ENCODE data around the gene AMHR2. TPM values are rescaled to one million over a fixed set of nuclear protein-coding genes. Genes with fewer than 3 reads are reported as not detected.

Gene AMHR2
- total and polyA plus RNA-seq, 9 of the 15 experiments (the other 6 are each of a cell fraction or from before 2014, with no cell fraction given), result 8.9 to 49.7 (median 19.3) TPM

GRCh38 chr12:53451661-53452158 lies 28.1 kb downstream of the AMHR2 start, which contains the start of gene PCBP2 (continued):
- peak; percentile 57 for TF ChIP-seq ARID1B (IDR thresholded peaks at IDR 0.05)
- peak; percentile 99 for TF ChIP-seq NR2C2 (CRISPR knock-in tag; IDR thresholded peaks at IDR 0.05)
- peak; percentile 99 for TF ChIP-seq NR2C2 (tag; IDR thresholded peaks at IDR 0.05)
- peak; percentile 91 for TF ChIP-seq TFAP4 (CRISPR knock-in tag; IDR thresholded peaks at IDR 0.05; ENCODE audit: borderline replicate concordance)
- no peak for TF ChIP-seq ZNF507 (tag; conservative IDR thresholded peaks at IDR 0.05)
- TF ChIP-seq ZNF589 (CRISPR knock-in tag; IDR thresholded peaks at IDR 0.05; ENCODE audit: low read depth), result no peak
- no peak for TF ChIP-seq ZNF449 (CRISPR knock-in tag; IDR thresholded peaks at IDR 0.05)
- peak in 1 of 2 experiments; percentile 55 for TF ChIP-seq AFF1 (IDR thresholded peaks at IDR 0.05; ENCODE audit: low read depth in 1 of 2, partially characterized antibody in 2 of 2)
- TF ChIP-seq KLF16 (IDR thresholded peaks at IDR 0.05), result no peak
- peak; percentile 53; the same call in 1 of the 2 replicates for TF ChIP-seq BHLHE40 (IDR thresholded peaks at IDR 0.05; ENCODE audit: low read length)
- TF ChIP-seq, protein P1, sequence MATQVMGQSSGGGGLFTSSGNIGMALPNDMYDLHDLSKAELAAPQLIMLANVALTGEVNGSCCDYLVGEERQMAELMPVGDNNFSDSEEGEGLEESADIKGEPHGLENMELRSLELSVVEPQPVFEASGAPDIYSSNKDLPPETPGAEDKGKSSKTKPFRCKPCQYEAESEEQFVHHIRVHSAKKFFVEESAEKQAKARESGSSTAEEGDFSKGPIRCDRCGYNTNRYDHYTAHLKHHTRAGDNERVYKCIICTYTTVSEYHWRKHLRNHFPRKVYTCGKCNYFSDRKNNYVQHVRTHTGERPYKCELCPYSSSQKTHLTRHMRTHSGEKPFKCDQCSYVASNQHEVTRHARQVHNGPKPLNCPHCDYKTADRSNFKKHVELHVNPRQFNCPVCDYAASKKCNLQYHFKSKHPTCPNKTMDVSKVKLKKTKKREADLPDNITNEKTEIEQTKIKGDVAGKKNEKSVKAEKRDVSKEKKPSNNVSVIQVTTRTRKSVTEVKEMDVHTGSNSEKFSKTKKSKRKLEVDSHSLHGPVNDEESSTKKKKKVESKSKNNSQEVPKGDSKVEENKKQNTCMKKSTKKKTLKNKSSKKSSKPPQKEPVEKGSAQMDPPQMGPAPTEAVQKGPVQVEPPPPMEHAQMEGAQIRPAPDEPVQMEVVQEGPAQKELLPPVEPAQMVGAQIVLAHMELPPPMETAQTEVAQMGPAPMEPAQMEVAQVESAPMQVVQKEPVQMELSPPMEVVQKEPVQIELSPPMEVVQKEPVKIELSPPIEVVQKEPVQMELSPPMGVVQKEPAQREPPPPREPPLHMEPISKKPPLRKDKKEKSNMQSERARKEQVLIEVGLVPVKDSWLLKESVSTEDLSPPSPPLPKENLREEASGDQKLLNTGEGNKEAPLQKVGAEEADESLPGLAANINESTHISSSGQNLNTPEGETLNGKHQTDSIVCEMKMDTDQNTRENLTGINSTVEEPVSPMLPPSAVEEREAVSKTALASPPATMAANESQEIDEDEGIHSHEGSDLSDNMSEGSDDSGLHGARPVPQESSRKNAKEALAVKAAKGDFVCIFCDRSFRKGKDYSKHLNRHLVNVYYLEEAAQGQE (IDR thresholded peaks at IDR 0.05; ENCODE audit: borderline replicate concordance), result peak; percentile 8; the same call in 1 of the 2 replicates
- TF ChIP-seq, protein P1 (CRISPR knock-in tag; IDR thresholded peaks at IDR 0.05; ENCODE audit: low read depth), result no peak
- peak; percentile 94 for TF ChIP-seq CREB1 (IDR thresholded peaks at IDR 0.05)
- TF ChIP-seq CREB1 (CRISPR knock-in tag; IDR thresholded peaks at IDR 0.05), result peak; percentile 95
- TF ChIP-seq EGR1 (conservative IDR thresholded peaks at IDR 0.05), result peak; percentile 94

Measured in K562 (cell line).